Dermis blood vessel endothelial cell (primary cell): ENCODE data around the gene LRMDA. TPM values are rescaled to one million over a fixed set of nuclear protein-coding genes. Genes with fewer than 3 reads are reported as not detected.
"Not testable (repeated sequence)": the region's sequence is repeated elsewhere in the genome, so short reads cannot be mapped to it uniquely, and the experiment has no call there.

Experiments
- DNase-seq: peaks from one replicate; pipeline ENCODE4 v3.0.0; 2010
- total RNA-seq: library from RNA; depleted of rRNA; stranded (reverse); fragments of >200 nt; gene quantifications from 2 replicates; pipeline ENCODE4 v1.2.3, GENCODE V29; 2014

The LRMDA gene
- total RNA-seq, 1 donor from 2014 or later: 27.4 TPM

- not testable (repeated sequence) for DNase-seq
These were observed 629.6 kb downstream of the LRMDA start for GRCh38 chr10:76060993-76061392.

- no peak for DNase-seq
These were observed 635.0 kb downstream of the LRMDA start for GRCh38 chr10:76066457-76066856.

- no peak for DNase-seq
These were observed 636.0 kb downstream of the LRMDA start for GRCh38 chr10:76067447-76067846.

- DNase-seq: no peak
These were observed 637.4 kb downstream of the LRMDA start for GRCh38 chr10:76068856-76069255.

- no peak for DNase-seq
These were observed 639.5 kb downstream of the LRMDA start for GRCh38 chr10:76070916-76071315.

- DNase-seq: no peak
These were observed 640.4 kb downstream of the LRMDA start for GRCh38 chr10:76071653-76072365.

- no peak for DNase-seq
These were observed 641.0 kb downstream of the LRMDA start for GRCh38 chr10:76072384-76072783.

- DNase-seq: no peak
These were observed 642.1 kb downstream of the LRMDA start for GRCh38 chr10:76073524-76073923.

- DNase-seq: no peak
These were observed 643.2 kb downstream of the LRMDA start for GRCh38 chr10:76074659-76075058.

- DNase-seq: no peak
These were observed 649.0 kb downstream of the LRMDA start for GRCh38 chr10:76080451-76080850.

GRCh38 chr10:76080991-76081390 lies 649.6 kb downstream of the LRMDA start:
- no peak for DNase-seq

- DNase-seq: no peak
These were observed 650.8 kb downstream of the LRMDA start for GRCh38 chr10:76082232-76082631.

GRCh38 chr10:76082956-76083355 lies 651.5 kb downstream of the LRMDA start:
- DNase-seq: no peak

GRCh38 chr10:76085002-76085816 lies 653.8 kb downstream of the LRMDA start:
- DNase-seq: no peak

GRCh38 chr10:76085817-76086167 lies 654.4 kb downstream of the LRMDA start:
- no peak for DNase-seq

GRCh38 chr10:76086170-76086760 lies 654.8 kb downstream of the LRMDA start:
- DNase-seq: no peak

- DNase-seq: no peak
These were observed 655.6 kb downstream of the LRMDA start for GRCh38 chr10:76086761-76087639.

GRCh38 chr10:76088008-76088407 lies 656.6 kb downstream of the LRMDA start:
- DNase-seq: no peak

- no peak for DNase-seq
These were observed 657.6 kb downstream of the LRMDA start for GRCh38 chr10:76088980-76089379.

- no peak for DNase-seq
These were observed 658.2 kb downstream of the LRMDA start for GRCh38 chr10:76089556-76090180.

GRCh38 chr10:76091926-76092325 lies 660.5 kb downstream of the LRMDA start:
- DNase-seq: no peak

- DNase-seq: no peak
These were observed 675.2 kb downstream of the LRMDA start for GRCh38 chr10:76106611-76107010.
